Measurements from ENCODE around the gene CDX1. TPM values are rescaled to one million over a fixed set of nuclear protein-coding genes. Genes with fewer than 3 reads are reported as not detected.

CDX1 gene
- total RNA-seq, 4 donors from 2014 or later, result not detected

DNA sequence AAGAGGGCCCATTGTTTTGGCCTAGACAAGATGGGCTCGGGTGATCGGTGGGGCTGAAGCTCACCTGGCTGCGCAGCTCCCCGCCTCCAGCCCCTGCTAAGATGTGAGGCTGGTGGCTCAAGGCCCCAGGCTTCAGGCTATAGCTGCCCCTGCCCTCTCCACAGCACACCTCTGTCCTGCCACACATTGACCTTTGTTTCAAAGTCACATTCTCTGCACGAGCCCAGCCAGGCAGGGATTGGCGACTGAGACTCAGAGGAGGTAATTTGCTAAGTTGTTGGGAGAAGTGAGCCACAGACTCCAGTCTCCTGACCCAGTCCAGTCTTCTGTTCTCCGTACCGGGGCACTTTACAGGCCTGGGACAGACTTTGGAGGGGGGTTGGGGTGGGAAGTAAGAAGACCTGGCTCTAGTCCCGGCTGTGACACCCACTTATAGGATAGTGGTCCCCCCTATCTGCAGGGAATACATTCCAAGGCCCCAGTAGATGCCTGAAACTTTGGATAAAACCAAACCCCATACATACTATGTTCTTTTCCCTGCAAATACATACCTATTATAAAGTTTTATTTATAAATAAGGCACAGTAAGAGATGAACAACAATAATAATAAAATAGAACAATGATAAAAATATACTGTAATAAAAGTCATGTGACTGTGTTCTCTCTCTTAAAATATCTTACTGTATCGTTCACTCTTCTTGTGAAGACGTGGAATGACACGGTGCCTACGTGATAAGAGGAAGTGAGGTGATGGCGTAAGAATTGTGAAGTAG, 24.2 kb upstream of the CDX1 start:
- no peak for TF ChIP-seq POLR2AphosphoS5 (IDR thresholded peaks at IDR 0.05)
- TF ChIP-seq EP300 (IDR thresholded peaks at IDR 0.05), result no peak
- no peak for TF ChIP-seq POLR2A (IDR thresholded peaks at IDR 0.05)
- TF ChIP-seq, protein P1, sequence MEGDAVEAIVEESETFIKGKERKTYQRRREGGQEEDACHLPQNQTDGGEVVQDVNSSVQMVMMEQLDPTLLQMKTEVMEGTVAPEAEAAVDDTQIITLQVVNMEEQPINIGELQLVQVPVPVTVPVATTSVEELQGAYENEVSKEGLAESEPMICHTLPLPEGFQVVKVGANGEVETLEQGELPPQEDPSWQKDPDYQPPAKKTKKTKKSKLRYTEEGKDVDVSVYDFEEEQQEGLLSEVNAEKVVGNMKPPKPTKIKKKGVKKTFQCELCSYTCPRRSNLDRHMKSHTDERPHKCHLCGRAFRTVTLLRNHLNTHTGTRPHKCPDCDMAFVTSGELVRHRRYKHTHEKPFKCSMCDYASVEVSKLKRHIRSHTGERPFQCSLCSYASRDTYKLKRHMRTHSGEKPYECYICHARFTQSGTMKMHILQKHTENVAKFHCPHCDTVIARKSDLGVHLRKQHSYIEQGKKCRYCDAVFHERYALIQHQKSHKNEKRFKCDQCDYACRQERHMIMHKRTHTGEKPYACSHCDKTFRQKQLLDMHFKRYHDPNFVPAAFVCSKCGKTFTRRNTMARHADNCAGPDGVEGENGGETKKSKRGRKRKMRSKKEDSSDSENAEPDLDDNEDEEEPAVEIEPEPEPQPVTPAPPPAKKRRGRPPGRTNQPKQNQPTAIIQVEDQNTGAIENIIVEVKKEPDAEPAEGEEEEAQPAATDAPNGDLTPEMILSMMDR (IDR thresholded peaks at IDR 0.05), result no peak
- 44 to 68% methylated on average over 4 to 5 of the region's 14 CpGs for WGBS, 2 donors (ENCODE audit: low coverage in 1 of 2)
- H3K27ac ChIP-seq, result peak overlapping the region; percentile 79 to 90 (median 86)
- no peaks in the 10 kb centered on the region for H3K36me3 ChIP-seq
- H3K27me3 ChIP-seq, result no peaks in the 10 kb centered on the region
- peaks cover 36 to 100% (median 86%) of the 10 kb centered on the region in 3 donors for H3K4me1 ChIP-seq
- no peak for ATAC-seq
- no peak overlapping the region for H3K4me3 ChIP-seq
- H3K9me3 ChIP-seq, result no peaks in the 10 kb centered on the region

DNA sequence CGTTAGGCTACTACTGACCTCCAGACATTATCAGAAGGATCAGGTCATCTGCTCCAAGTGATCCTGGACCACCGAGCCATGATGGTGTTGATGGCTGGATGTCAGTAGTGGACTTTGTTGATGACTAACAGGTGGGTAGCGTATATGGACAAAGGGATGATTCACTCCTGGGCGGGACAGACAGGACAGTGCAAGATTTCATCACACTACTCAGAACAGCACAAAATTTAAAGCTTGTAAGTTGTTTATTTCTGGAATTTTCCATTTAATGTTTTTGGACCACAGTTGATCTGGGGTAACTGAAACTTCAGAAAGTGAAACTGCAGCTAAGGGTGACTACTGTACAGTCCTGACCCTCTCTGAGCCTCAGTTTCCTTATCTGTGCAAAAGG, 23.6 kb upstream of the CDX1 start:
- peaks cover 32 to 100% (median 82%) of the 10 kb centered on the region in 3 donors for H3K4me1 ChIP-seq
- H3K27ac ChIP-seq, result peak overlapping the region; percentile 79 to 90 (median 86)
- H3K9me3 ChIP-seq, result no peaks in the 10 kb centered on the region
- no peaks in the 10 kb centered on the region for H3K36me3 ChIP-seq
- H3K27me3 ChIP-seq, result no peaks in the 10 kb centered on the region
- TF ChIP-seq POLR2A (IDR thresholded peaks at IDR 0.05) (peak in 1 of 2 donors; percentile 6), POLR2AphosphoS5 (IDR thresholded peaks at IDR 0.05) (peak; percentile 62)
- TF ChIP-seq, protein P1 (IDR thresholded peaks at IDR 0.05), result no peak
- 20 to 38% methylated on average over 2 to 4 of the region's 4 CpGs for WGBS, 2 donors (ENCODE audit: low coverage in 1 of 2)
- peak overlapping the region in 1 of 2 donors; percentile 3 for H3K4me3 ChIP-seq
- ATAC-seq, result peak; percentile 82

DNA sequence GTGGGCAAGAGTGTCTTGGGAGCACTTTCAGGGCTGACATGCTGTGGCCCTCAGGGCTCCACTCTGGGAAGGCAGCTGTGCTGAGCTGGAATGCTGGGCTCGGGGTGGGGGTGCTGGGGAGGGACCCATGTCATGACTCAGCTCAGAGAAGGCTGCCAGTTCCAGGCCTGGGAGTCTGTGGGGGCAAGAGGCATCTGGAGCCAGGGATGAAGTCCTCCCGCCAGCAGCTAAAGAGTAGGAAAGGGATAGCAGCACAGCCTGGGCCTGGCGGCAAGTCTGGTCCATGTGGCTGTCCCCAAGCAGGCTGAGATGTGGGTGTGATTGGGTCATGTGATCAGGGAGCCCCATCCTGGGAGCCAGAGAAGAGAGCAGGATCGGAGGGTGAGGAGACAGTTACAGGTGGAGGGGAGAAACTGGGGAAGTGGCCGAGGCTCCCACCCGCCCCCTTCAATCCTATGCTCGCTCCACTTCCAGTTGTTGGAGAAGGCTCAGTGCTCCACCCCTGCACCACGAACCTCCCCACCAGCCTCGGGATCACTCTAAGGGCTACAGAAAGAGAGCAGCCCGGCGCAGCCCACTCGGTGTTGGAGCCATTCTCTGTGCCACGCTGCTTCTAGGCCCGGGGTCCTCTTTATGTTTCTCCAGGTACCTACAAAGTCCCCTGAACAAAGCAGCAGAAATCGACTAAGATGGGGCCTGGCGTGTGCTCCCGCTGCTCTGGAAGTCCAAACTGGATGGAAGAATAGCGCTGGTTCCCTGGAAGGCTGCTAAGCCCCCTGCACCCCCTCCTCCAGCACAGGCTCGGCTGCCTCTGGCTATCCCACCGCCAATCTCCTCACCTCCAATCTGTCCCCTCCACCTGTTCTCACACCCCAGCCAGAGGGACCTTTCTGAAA, 23.0 kb upstream of the CDX1 start:
- peak; percentile 86 for ATAC-seq
- Histone ChIP-seq H3K4me3 (peak overlapping the region in 1 of 2 donors; percentile 35), H3K27ac (peak overlapping the region; percentile 79 to 90 (median 86)), H3K9me3 (no peaks in the 10 kb centered on the region), H3K4me1 (peaks cover 28 to 100% (median 75%) of the 10 kb centered on the region in 3 donors), H3K27me3 (no peaks in the 10 kb centered on the region), H3K36me3 (no peaks in the 10 kb centered on the region)
- WGBS, 2 donors (ENCODE audit: low coverage in 1 of 2), result 26 to 47% methylated on average over 8 to 13 of the region's 20 CpGs
- TF ChIP-seq EP300 (IDR thresholded peaks at IDR 0.05), result no peak
- peak; percentile 31 for TF ChIP-seq POLR2AphosphoS5 (IDR thresholded peaks at IDR 0.05)
- TF ChIP-seq POLR2A (IDR thresholded peaks at IDR 0.05), result peak in 1 of 2 donors; percentile 2

DNA sequence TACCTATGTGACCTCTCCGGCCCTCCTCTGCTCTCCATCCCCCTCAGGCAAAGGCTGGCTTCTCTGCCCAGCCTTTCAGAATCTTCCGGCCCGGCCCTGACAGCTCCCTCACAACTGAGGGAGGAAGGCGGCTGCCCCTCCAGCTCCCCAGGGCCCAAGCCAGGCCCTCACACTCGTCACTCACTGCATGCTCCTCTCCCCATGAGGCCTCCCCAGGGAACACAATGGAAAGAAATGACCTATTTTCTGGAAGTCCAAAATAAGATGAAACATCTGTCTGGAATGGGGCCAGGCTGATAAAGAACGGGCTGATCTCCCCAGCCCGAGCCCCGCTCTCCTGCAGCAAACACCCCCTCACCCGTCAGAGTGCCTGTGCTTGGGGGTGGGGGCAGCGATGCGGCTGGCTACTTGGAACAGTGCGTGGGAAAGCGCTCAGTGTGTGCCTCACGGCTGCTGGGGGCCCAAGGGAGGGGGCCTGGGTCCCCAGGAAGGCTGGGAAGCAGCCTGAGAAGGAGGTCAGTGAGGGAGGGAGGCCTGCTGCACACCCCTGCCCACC, 22.3 kb upstream of the CDX1 start:
- peak overlapping the region in 1 of 2 donors; percentile 35 for H3K4me3 ChIP-seq
- no peak for TF ChIP-seq POLR2A (IDR thresholded peaks at IDR 0.05)
- TF ChIP-seq POLR2AphosphoS5 (IDR thresholded peaks at IDR 0.05), result peak; percentile 52
- no peaks in the 10 kb centered on the region for H3K27me3 ChIP-seq
- H3K4me1 ChIP-seq, result peaks cover 23 to 100% (median 72%) of the 10 kb centered on the region in 3 donors
- no peaks in the 10 kb centered on the region for H3K36me3 ChIP-seq
- H3K9me3 ChIP-seq, result no peaks in the 10 kb centered on the region
- WGBS, 2 donors (ENCODE audit: low coverage in 1 of 2), result 20 to 40% methylated on average over 5 to 7 of the region's 14 CpGs
- peak; percentile 5 for ATAC-seq
- peak overlapping the region; percentile 79 to 90 (median 86) for H3K27ac ChIP-seq

DNA sequence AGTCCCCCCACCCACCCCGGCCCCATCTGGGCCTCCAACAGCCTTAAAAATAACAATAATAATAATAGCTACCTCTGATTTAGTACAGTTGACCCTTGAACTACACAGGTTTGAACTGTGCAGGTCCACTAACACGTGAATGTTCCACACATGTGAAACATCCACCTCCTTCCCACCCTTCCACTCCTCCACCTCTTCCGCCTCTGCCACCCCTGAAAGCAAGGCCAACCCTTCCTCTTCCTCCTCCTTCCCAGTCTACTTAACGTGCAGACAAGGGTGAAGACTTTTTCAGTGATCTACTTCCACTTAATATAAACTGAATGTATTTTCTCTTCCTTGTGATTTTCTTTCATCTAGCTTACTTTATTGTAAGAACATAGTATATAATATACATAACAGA, 21.7 kb upstream of the CDX1 start:
- peak overlapping the region in 1 of 2 donors; percentile 35 for H3K4me3 ChIP-seq

More for the DNA sequence above, 21.7 kb upstream of the CDX1 start:
- Histone ChIP-seq H3K9me3 (no peaks in the 10 kb centered on the region), H3K27ac (peak overlapping the region; percentile 79 to 90 (median 86)), H3K4me1 (peaks cover 20 to 100% (median 66%) of the 10 kb centered on the region in 3 donors), H3K27me3 (no peaks in the 10 kb centered on the region), H3K36me3 (no peaks in the 10 kb centered on the region)
- ATAC-seq, result no peak
- TF ChIP-seq, protein P1 (IDR thresholded peaks at IDR 0.05), result no peak
- TF ChIP-seq POLR2AphosphoS5 (IDR thresholded peaks at IDR 0.05) (no peak), POLR2A (IDR thresholded peaks at IDR 0.05) (no peak), EP300 (IDR thresholded peaks at IDR 0.05) (no peak)
- whole genome bisulfite sequencing, 2 donors (ENCODE audit: low coverage in 1 of 2), result 43 to 45% methylated on average over 3 of the region's 4 CpGs
